ENCODE results near the gene MTERF1.
"Not testable (repeated sequence)": the region's sequence is repeated elsewhere in the genome, so short reads cannot be mapped to it uniquely, and the experiment has no call there.

The MTERF1 gene

GRCh38 chr7:91880016-91880412, 488 bp downstream of the MTERF1 start:
- no peak for DNase-seq

- DNase-seq = no peak
Observed at GRCh38 chr7:91876391-91877133, 3.9 kb downstream of the MTERF1 start.

GRCh38 chr7:91875851-91876250, 4.7 kb downstream of the MTERF1 start:
- DNase-seq = no peak

GRCh38 chr7:91872928-91873327, 7.6 kb downstream of the MTERF1 start:
- no peak for DNase-seq

- no peak for DNase-seq
Observed at GRCh38 chr7:91872069-91872468, 8.4 kb downstream of the MTERF1 start.

GRCh38 chr7:91869661-91870060, 10.8 kb downstream of the MTERF1 start:
- no peak for DNase-seq

GRCh38 chr7:91866599-91867148, 13.8 kb downstream of the MTERF1 start:
- no peak for DNase-seq

GRCh38 chr7:91865511-91865910, 15.0 kb downstream of the MTERF1 start:
- DNase-seq = no peak

- DNase-seq = not testable (repeated sequence)
Observed at GRCh38 chr7:91864604-91865003, 15.9 kb downstream of the MTERF1 start.

GRCh38 chr7:91864070-91864469, 16.4 kb downstream of the MTERF1 start:
- no peak for DNase-seq

- no peak for DNase-seq
Observed at GRCh38 chr7:91852263-91852741, 28.2 kb downstream of the MTERF1 start.

GRCh38 chr7:91850455-91850854, 30.0 kb downstream of the MTERF1 start:
- DNase-seq = no peak

GRCh38 chr7:91847876-91848588, 32.5 kb downstream of the MTERF1 start:
- no peak for DNase-seq

GRCh38 chr7:91847231-91847630, 33.3 kb downstream of the MTERF1 start:
- no peak for DNase-seq

- DNase-seq = no peak
Observed at GRCh38 chr7:91846436-91846835, 34.1 kb downstream of the MTERF1 start.

GRCh38 chr7:91843831-91844230, 36.7 kb downstream of the MTERF1 start:
- DNase-seq = no peak

GRCh38 chr7:91838439-91838838, 42.1 kb downstream of the MTERF1 start:
- DNase-seq = no peak

GRCh38 chr7:91837397-91838070, 43.0 kb downstream of the MTERF1 start:
- no peak for DNase-seq

- peak; percentile 11 for DNase-seq
Observed at GRCh38 chr7:91835826-91836368, 44.6 kb downstream of the MTERF1 start.

GRCh38 chr7:91835091-91835825, 45.2 kb downstream of the MTERF1 start:
- no peak for DNase-seq

- no peak for DNase-seq
Observed at GRCh38 chr7:91832493-91833045, 47.9 kb downstream of the MTERF1 start.

- DNase-seq = no peak
Observed at GRCh38 chr7:91827169-91827568, 53.3 kb downstream of the MTERF1 start.

Data from NCI-H2029 (cell line).